ENCODE results near the gene KLF7.

DNA sequence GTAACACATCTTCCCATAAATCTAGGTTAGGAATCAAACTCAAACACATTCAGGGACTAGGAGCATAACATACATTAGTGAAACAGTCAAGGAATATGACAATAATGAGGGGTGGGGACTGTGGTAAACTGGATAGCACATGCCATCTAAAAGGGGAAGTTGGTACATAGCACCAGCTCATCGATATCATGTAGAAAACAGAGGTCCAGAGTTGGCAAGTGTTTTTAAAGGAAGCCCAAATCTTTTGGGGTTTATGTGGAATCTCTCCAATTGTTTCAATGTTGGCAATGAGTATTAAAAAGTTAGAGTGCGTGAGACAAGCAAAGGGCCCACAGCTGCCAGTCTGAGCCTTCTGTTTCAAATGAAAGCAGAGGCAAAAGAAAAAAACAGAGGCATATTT lies 24.4 kb downstream of the KLF7 start:
- TF ChIP-seq, protein P1, sequence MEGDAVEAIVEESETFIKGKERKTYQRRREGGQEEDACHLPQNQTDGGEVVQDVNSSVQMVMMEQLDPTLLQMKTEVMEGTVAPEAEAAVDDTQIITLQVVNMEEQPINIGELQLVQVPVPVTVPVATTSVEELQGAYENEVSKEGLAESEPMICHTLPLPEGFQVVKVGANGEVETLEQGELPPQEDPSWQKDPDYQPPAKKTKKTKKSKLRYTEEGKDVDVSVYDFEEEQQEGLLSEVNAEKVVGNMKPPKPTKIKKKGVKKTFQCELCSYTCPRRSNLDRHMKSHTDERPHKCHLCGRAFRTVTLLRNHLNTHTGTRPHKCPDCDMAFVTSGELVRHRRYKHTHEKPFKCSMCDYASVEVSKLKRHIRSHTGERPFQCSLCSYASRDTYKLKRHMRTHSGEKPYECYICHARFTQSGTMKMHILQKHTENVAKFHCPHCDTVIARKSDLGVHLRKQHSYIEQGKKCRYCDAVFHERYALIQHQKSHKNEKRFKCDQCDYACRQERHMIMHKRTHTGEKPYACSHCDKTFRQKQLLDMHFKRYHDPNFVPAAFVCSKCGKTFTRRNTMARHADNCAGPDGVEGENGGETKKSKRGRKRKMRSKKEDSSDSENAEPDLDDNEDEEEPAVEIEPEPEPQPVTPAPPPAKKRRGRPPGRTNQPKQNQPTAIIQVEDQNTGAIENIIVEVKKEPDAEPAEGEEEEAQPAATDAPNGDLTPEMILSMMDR (IDR thresholded peaks at IDR 0.05; ENCODE audit: poor library complexity, severe bottlenecking) = no peak
- TF ChIP-seq EP300 (conservative IDR thresholded peaks at IDR 0.05; ENCODE audit: poor library complexity, severe bottlenecking) = no peak
